HG03045 (cell line): ENCODE results near the gene PTPRG.

Experiments used
- ATAC-seq: cut with Tn5 transposase; IDR thresholded peaks from one replicate; pipeline ENCODE4 v1.9.1; 2021; ENCODE audit warnings: mild to moderate bottlenecking, moderate library complexity; ENCODE audit not compliant: unreplicated experiment

The PTPRG gene

GRCh38 chr3:61913701-61914100 is 352.3 kb downstream of the PTPRG start:
- ATAC-seq: no peak

DNA sequence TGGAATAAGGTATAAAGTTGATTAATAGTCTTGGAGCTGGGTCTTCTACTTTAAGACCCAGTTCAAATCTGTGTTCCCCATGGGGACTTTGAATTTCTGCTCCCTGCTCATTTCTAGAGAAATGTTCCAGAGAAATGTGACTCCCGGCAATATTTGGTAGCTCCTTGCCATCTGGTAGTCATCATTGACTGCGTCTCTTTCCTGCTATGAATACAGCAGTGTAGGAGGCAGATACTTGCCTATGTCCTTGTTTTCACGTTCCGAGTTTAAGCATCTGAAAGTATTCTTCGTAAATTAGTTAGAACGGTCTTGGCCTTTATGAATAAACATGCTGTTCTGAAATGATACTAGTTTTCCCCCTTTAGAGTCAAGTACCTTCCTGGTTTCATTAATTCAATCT is 352.9 kb downstream of the PTPRG start:
- no peak for ATAC-seq

- no peak for ATAC-seq
Observed at GRCh38 chr3:61915296-61915695, 353.9 kb downstream of the PTPRG start.

GRCh38 chr3:61919371-61919770 is 358.0 kb downstream of the PTPRG start:
- ATAC-seq: no peak

GRCh38 chr3:61922118-61922517 is 360.7 kb downstream of the PTPRG start:
- no peak for ATAC-seq

GRCh38 chr3:61924090-61924735 is 362.8 kb downstream of the PTPRG start:
- no peak for ATAC-seq

- ATAC-seq: no peak
Observed at GRCh38 chr3:61924991-61925390, 363.6 kb downstream of the PTPRG start.

DNA sequence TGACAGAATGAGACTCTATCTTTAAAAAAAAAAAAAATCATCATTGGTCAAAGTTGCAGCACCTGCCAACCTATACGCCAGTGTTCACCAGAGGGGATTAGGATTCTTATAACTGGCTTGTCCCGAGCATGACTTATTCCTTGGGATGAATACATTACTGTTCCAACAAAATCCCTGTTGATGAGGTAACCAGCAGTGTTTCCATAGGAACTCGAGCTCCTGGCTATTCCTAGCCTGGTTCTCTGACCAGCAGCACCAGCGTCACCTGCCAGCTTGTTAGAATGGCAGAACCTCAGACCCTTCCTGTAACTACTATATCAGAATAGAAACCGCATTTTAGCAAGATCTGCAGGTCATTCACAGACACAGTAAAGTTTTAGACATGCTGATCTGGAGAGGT is 364.4 kb downstream of the PTPRG start:
- ATAC-seq: no peak

GRCh38 chr3:61926923-61927322 is 365.6 kb downstream of the PTPRG start:
- ATAC-seq: no peak

DNA sequence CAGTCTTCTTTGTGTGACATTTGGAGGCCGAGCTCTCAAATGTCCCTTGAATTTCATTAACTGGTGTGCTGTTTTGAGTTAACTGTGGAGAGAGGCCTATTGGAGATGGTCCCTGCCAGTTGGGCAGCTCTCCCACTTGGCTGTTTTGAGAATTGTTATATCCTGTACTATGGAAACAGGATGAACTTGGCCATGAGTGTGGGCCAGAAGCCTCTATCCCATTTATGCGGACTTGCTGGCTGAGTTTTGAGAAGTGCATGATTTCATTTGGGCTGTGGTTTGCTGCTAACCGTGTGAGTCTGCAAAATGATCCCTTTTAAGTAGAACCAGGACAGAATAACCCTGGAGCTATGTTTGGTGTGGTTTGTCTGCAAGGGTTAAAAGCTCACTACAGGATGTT is 366.0 kb downstream of the PTPRG start:
- no peak for ATAC-seq

DNA sequence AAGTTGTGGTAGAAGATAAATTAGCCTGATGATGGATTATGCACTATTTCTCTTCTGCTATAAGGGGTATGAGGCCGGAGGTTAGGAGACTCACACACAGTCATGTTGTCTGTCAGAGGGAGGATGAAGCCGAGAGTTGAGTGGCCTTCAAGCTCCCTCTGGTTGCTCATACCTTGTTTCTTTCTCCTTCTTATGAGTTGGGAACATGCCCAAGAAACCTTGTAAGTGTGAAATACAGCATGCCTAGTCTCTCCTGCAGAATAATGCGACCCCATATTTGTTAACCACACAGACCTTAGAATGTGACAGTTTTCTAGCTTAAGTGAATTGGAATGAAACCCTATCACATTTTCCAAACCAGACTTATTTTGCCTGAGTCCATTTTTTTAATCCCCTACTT is 366.7 kb downstream of the PTPRG start:
- ATAC-seq: no peak

DNA sequence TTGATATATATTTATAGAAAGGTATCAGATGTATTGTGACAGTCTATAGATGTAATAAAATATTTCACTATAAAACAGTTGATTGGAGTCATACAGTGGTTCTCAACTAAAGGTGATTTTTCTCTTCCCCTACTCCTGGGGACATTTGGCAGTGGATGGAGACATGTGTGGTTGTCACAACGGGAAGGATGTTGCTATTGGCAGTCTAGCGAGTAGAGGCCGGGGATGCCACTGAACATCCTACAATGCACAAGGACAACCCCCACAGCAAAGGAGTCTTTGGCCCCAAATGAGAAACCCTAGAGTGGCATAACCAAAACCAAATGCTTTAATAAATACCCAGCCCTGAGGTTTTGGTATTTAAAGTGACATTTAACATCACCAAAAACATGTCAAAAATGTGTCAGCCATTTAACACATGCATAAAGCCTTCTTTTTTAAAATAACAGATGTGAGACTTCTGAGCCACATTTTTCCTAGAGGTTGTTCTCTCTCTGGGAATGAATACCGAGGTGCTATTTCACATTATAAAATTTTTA is 367.5 kb downstream of the PTPRG start:
- no peak for ATAC-seq

GRCh38 chr3:61929617-61930016 is 368.2 kb downstream of the PTPRG start:
- ATAC-seq: no peak

- ATAC-seq: no peak
Observed at GRCh38 chr3:61932499-61932898, 371.1 kb downstream of the PTPRG start.

DNA sequence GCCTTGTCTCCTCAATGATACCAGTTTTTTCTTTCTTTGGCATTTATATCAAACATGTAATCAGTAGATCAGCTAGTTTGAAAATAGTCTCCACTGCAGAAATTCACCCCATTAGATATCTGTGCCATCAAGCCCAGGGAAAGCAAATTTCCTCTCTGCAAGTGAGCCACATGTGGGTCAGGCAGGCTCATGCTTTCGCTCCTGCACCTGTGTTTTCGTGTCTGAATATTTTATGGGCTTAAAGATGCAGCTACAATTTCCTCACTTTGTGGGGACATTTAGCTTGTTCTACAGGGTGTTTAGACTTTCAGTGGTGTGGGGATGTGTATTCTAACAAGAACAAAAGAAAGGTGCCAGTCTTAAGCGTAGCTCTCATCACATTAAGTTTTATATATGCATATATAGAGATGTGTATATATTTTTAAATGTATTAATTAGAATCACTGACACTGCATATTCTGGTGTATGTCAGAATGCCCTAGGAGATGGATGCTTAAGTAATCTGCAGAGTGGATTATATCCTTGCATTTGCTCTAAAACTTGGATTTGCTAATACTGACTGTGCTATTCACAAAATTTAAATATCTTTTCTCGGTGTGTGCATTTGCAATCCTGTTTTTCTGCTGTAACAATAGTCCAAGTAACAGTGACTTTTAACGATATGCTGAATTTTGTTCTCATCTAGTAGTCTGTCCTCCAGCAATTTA is 372.6 kb downstream of the PTPRG start:
- ATAC-seq: no peak

DNA sequence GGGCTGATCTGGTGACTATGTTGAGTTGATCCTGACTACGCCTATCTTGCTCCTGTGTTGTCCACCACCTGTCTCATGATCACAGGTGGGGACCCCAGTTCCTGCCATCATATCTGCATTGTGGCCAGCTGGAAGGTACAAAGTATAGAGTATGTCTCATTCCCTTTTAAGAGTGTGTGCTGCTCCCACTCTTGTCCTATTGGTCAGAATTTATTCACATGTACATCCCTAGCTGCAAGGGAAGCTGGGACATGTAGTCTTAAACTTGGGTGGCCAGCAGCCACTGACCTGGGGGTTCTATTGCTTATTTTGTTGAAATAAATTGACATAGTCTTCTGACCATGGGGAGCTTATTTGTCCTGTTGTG is 373.1 kb downstream of the PTPRG start:
- ATAC-seq: no peak

DNA sequence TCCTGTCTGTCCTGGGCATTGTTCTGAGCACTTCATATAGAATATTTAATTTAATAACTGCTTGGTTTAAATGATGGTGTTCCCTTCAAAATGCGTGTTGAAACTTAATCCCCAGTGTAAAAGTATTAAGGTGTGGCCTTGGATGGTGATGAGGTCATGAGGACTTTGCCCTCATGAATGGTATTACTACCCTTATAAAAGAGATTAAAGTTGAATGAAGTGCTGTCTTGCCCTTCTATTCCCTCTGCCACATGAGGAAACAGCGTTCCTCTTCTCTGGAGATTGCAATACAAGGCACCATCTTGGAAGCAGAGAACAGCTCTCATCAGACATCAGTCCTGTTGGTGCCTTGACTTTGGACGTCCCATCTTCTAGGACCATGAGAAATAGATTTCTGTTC is 374.4 kb downstream of the PTPRG start:
- ATAC-seq: no peak

- ATAC-seq: no peak
Observed at GRCh38 chr3:61936344-61936937, 375.1 kb downstream of the PTPRG start.

DNA sequence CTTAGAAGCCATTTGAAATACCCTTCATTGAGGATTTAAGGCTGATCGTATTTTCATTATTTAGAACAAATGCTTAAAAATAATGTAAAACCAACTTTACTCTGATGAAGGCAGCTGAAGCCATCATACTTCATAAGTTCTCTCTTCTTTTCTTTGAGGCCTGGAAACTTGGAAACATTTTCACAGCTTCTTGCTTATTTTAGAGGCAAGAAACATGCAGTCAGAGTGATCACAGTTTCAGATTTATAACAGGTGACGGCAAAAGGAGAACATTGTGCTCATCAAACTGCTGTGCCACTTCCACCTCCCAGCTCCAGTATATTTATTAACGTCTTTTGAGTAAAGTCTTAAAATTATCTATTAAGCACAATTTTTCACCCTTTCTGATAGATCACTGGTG is 376.1 kb downstream of the PTPRG start:
- no peak for ATAC-seq

DNA sequence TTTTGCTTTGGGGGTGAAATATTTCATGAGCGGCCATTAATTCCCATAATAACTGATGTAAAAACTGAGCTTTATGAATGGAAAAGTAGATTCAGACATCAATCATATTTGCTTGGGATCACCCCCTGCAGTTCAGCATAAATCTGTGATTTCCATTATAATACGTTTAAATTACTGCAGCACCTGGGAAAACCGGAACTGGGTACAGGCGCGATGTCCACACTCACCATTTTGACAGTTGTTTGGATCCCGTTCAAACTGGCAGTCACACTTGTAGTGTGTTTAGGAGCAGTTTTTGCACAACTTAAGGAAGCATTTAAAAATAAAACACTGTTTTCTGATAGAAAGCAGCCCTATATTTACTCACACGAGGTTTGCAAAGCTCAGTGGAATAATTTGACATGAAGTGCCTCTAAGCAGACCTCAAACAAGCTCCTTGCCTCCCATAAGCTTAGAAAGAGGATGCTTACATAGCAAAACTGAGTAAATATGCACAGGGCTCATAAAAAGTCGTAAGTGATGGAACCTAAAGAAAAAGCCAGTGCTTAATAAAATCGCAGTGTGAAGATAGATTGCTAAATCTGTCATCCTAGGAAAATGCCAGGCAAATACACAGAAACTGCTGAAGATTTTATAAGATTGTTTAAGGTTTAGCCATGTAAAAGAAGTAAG is 377.6 kb downstream of the PTPRG start:
- ATAC-seq: no peak

- ATAC-seq: no peak
Observed at GRCh38 chr3:61940236-61940635, 378.9 kb downstream of the PTPRG start.

DNA sequence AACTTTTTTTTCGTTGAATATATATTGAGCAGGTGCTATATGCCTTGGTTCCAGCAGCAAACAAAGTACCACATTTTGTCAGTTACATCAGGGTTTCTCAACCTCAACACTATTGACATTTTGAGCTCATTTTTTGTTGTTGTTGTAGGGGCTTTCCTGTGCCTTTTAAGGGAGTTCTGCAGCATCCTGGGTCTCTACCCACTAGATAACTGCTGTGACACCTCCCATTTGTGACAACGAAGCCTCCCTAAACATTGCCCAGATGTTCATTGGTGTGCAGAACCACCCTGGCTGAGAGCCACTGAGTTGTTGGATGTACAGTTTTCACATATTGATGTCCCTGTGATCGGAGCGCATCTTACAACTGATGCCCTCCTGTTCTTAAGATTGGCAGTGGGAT is 382.6 kb downstream of the PTPRG start:
- ATAC-seq: no peak
